ENCODE data around the gene RNF152. TPM values are rescaled to one million over a fixed set of nuclear protein-coding genes. Genes with fewer than 3 reads are reported as not detected.

RNF152 gene
- total and polyA plus RNA-seq, 2 of the 4 experiments (the other 2 are of a cell fraction), result 7.5 to 18.5 TPM

DNA sequence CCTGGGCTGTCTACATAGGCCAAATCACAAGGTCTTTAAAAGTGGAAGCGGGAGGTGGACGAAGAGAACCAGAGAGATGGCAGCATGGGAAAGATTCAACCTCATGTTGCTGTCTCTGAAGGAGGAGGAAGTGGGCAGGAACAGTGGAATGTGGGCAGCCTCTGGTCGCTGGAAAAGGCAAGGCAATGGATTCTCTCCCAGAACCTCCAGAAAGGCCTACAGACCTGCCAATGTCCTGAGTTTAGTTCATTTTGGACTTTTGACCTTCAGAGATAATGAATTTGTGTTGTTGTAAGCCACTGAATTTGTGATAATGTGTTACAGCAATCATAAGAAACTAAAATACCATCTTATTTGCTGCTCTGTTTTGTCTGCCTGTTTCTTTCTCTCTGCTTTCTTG lies 122.5 kb downstream of the RNF152 start:
- in situ Hi-C loops (cut with MboI; ENCODE audit: low sequenced_read_pairs) (no loop called here), dilution Hi-C loops (cut with HindIII; ENCODE audit: low sequenced_read_pairs, unreplicated experiment) (no loop called here), intact Hi-C loops (cut with micrococcal nuclease) (no loop called here)
- H4K5ac ChIP-seq (ENCODE audit: low read depth, low read length), result peak overlapping the region; percentile 48; the same call in 1 of the 2 replicates
- H3K56ac ChIP-seq (ENCODE audit: extremely low read depth, insufficient read depth, low read length), result no peak overlapping the region
- H3K9me3 ChIP-seq (ENCODE audit: control insufficient read depth, insufficient read depth, low read length), result no peaks in the 10 kb centered on the region
- no peak overlapping the region for H2BK20ac ChIP-seq (ENCODE audit: low read depth, low read length)
- no peak overlapping the region for H2AK5ac ChIP-seq (ENCODE audit: low read depth, low read length)
- no peak overlapping the region for H3K4me2 ChIP-seq (ENCODE audit: low read depth, low read length)
- no peaks in the 10 kb centered on the region for H4K20me1 ChIP-seq (ENCODE audit: insufficient read depth, low read length)
- no peak overlapping the region for H3K9ac ChIP-seq (ENCODE audit: low read depth, low read length)
- ChIA-PET POLR2A (ENCODE audit: unreplicated experiment) (no interaction called here), CTCF (no interaction called here)
- H3K27me3 ChIP-seq (ENCODE audit: control insufficient read depth, insufficient read depth, low read length), result no peaks in the 10 kb centered on the region
- no peak for ATAC-seq (ENCODE audit: low read depth)
- no peak overlapping the region for H2BK15ac ChIP-seq (ENCODE audit: low read depth, low read length)
- no peak overlapping the region for H2AK9ac ChIP-seq (replicated peaks; ENCODE audit: low read depth, low read length, poor library complexity)
- 0 out of 4 replicates have a peak overlapping the region, but pooled peaks of 1 of the 2 experiments have one; percentile 20 for H4K8ac ChIP-seq (ENCODE audit: low read depth in 2 of 2, low read length in 2 of 2)
- no peak overlapping the region for H3K14ac ChIP-seq (replicated peaks; ENCODE audit: low read depth, low read length)
- 90% methylated on average over 2 of the region's 3 CpGs; no CpG with 5 or more reads in 1 of the 2 experiments for WGBS, 2 experiments (ENCODE audit: extremely low coverage in 2 of 2, insufficient read length in 1 of 2)
- no peaks in the 10 kb centered on the region for H3K36me3 ChIP-seq (ENCODE audit: control insufficient read depth, insufficient read depth, low read length)
- peaks cover under 1% of the 10 kb centered on the region; the same call in 1 of the 2 replicates for H3K4me1 ChIP-seq (ENCODE audit: control insufficient read depth, insufficient read depth, low read length)
- no peak overlapping the region for H4K91ac ChIP-seq (ENCODE audit: insufficient read depth, low read depth, low read length)
- H2BK120ac ChIP-seq (ENCODE audit: low read depth, low read length), result no peak overlapping the region
- no peak overlapping the region for H3K23ac ChIP-seq (ENCODE audit: low read depth, low read length)
- no peak overlapping the region for H2BK5ac ChIP-seq (ENCODE audit: low read depth, low read length, poor library complexity, severe bottlenecking)
- H3K27ac ChIP-seq (ENCODE audit: insufficient read depth, low read length), result no peak overlapping the region
- H3K4me3 ChIP-seq (ENCODE audit: insufficient read depth, low read depth, low read length), result no peak overlapping the region
- no peak overlapping the region for H3K18ac ChIP-seq (ENCODE audit: low read depth, low read length)
- no peak for TF ChIP-seq MXI1 (IDR thresholded peaks at IDR 0.05; ENCODE audit: borderline replicate concordance, low read depth, low read length)
- TF ChIP-seq, protein P1, sequence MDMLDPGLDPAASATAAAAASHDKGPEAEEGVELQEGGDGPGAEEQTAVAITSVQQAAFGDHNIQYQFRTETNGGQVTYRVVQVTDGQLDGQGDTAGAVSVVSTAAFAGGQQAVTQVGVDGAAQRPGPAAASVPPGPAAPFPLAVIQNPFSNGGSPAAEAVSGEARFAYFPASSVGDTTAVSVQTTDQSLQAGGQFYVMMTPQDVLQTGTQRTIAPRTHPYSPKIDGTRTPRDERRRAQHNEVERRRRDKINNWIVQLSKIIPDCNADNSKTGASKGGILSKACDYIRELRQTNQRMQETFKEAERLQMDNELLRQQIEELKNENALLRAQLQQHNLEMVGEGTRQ (IDR thresholded peaks at IDR 0.05; ENCODE audit: low read depth, low read length), result no peak
- TF ChIP-seq FOS (IDR thresholded peaks at IDR 0.05; ENCODE audit: low read depth, low read length), result no peak
- no peak for DNase-seq
- no peaks in the 10 kb centered on the region for H3K79me1 ChIP-seq (ENCODE audit: low read depth in 1 of 2, low read length in 2 of 2)
- H3K4ac ChIP-seq (ENCODE audit: low read depth, low read length), result no peak overlapping the region
- peaks cover 3% of the 10 kb centered on the region; the same call in 1 of the 2 replicates for H3K9me1 ChIP-seq (ENCODE audit: insufficient read depth, low read length)
- no TSS peak for BruUV-seq (replicated peaks)
- peak overlapping the region; percentile 65 for H2AFZ ChIP-seq (replicated peaks; ENCODE audit: low read length, poor library complexity)

Measured in IMR-90 (cell line).